GM12878 (cell line): Measurements from ENCODE around the gene CABLES1. TPM values are rescaled to one million over a fixed set of nuclear protein-coding genes. Genes with fewer than 3 reads are reported as not detected.

Source experiments
- CEBPB ChIP-seq, 2 experiments: fragments of 150-350 bp in 1 of 2; IDR thresholded peaks; 2 replicates each; pipeline ENCODE4 v1.6.1; 2012 to 2014; ENCODE audit warnings: low read depth in 2 of 2, low read length in 2 of 2, borderline replicate concordance in 1 of 2, inconsistent platforms in 1 of 2
- NFIC ChIP-seq: IDR thresholded peaks from 2 replicates; pipeline ENCODE4 v1.6.1; 2012; ENCODE audit warnings: low read depth, mild to moderate bottlenecking, inconsistent platforms, low read length, moderate library complexity
- SKIL ChIP-seq: fragments of 450-650 bp; IDR thresholded peaks from 2 replicates; pipeline ENCODE4 v1.6.1; 2017; ENCODE audit warnings: mild to moderate bottlenecking, low read depth, inconsistent platforms; ENCODE audit not compliant: poor library complexity, severe bottlenecking
- TARDBP ChIP-seq: IDR thresholded peaks from 2 replicates; pipeline ENCODE4 v1.6.1; 2016; ENCODE audit warnings: borderline replicate concordance
- TCF7 ChIP-seq: IDR thresholded peaks from 2 replicates; pipeline ENCODE4 v1.6.1; 2014; ENCODE audit warnings: antibody characterized with exemption, borderline replicate concordance
- ZNF622 ChIP-seq: fragments of 450-650 bp; IDR thresholded peaks from 2 replicates; pipeline ENCODE4 v1.6.1; 2017; ENCODE audit warnings: mild to moderate bottlenecking, inconsistent platforms
- ZNF687 ChIP-seq: fragments of 450-650 bp; IDR thresholded peaks from 2 replicates; pipeline ENCODE4 v1.6.1; 2017; ENCODE audit warnings: mild to moderate bottlenecking, moderate library complexity
- polyA plus RNA-seq, 11 experiments: library from polyadenylated mRNA; depleted of rRNA in 4 of 11; unstranded in 6 of 11; stranded (reverse) in 5 of 11; fragments of >200 nt; fragmentation: Nextera tagmentation in 4 of 11; fragmentation: Illumina TruSeq in 1 of 11; extraction: Ambion mirVana in 4 of 11; extraction: Trizol in 1 of 11; gene quantifications; 1 replicate in 1 of 11; 2 replicates in 10 of 11; pipeline versions ENCODE4 v1.2.1 to v1.2.3, GENCODE V29; 2011 to 2016; ENCODE audit warnings: inconsistent platforms in 2 of 11, missing spikeins in 2 of 11, low read depth in 1 of 11
- total RNA-seq, 4 experiments: library from RNA; depleted of rRNA in 3 of 4; stranded (reverse); fragments of >200 nt in 3 of 4; fragmentation: Illumina TruSeq in 1 of 4; extraction: Trizol in 1 of 4; gene quantifications; 2 replicates each; pipeline versions ENCODE4 v1.2.1 to v1.2.3, GENCODE V29; 2013 to 2021

Gene CABLES1
- total and polyA plus RNA-seq, 10 of the 15 experiments (the other 5 are each of a cell fraction or from before 2014, with no cell fraction given): 2.9 to 27.2 (median 8.2) TPM

- no peak for TF ChIP-seq ZNF687
- no peak for TF ChIP-seq ZNF622
- no peak for TF ChIP-seq CEBPB (IDR thresholded peaks at IDR 0.05; ENCODE audit: borderline replicate concordance in 1 of 2, low read depth in 2 of 2, low read length in 2 of 2)
- TF ChIP-seq TCF7: no peak
- no peak for TF ChIP-seq SKIL
- no peak for TF ChIP-seq NFIC
- no peak for TF ChIP-seq TARDBP
Measured at GRCh38 chr18:23209796-23210195, 74.5 kb downstream of the CABLES1 start (continued).
